HL-60 (cell line): ENCODE measurements around the gene PARVB.

Source experiments
- CTCF ChIP-seq: IDR thresholded peaks from one replicate; pipeline ENCODE4 v1.5.1; 2011; ENCODE audit warnings: low read length, control low read depth, inconsistent platforms; ENCODE audit not compliant: insufficient read depth
- GABPA ChIP-seq: IDR thresholded peaks from 2 replicates; pipeline ENCODE4 v1.6.1; 2012; ENCODE audit warnings: low read depth
- POLR2AphosphoS5 ChIP-seq: IDR thresholded peaks from 2 replicates; pipeline ENCODE4 v1.6.1; 2012; ENCODE audit warnings: low read depth
- REST ChIP-seq: IDR thresholded peaks from 2 replicates; pipeline ENCODE4 v1.6.1; 2012; ENCODE audit warnings: low read depth; ENCODE audit not compliant: insufficient replicate concordance

DNA sequence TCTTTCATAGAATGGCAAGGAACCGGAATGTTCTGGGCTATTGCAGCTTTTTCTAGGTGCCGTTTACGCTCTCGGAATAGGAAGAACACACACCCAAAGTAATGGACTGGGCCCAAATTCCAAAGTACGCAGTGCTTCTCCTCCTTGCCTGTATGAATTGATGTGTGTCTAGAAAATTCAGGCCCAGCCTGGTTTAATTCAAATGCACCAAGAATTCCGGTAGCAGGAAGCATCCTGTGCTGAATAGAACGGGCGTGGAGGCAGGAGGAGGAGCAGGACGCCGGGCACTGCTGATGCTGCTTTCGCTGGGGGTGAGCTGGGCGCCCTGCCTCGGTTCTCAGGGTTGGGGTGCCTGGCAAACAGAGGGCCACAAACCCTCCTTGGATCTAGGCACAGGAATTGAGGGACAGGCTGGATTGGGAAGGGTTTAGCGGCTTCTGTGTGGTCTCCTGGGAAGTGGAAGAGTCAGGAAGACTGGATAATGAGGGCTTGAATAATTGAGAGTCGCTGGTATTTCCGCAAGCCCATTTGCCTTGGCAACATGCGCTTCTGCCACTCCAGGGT, 2.0 kb downstream of the PARVB start:
- TF ChIP-seq POLR2AphosphoS5 (0 out of 2 replicates have a peak, but pooled peaks have one; percentile 2), GABPA (no peak), CTCF (no peak), REST (no peak)
